Esophagus mucosa (tissue), 1 donor: ENCODE measurements around the gene LIPN. TPM values are rescaled to one million over a fixed set of nuclear protein-coding genes. Genes with fewer than 3 reads are reported as not detected.

Experiments
- total RNA-seq: library from RNA; stranded (reverse); gene quantifications from one replicate; pipeline ENCODE4 v1.2.4, GENCODE V29; 2023
- donor health status: DM: yes; HTN: yes; CAD: no.

The LIPN gene
- total RNA-seq, 1 donor from 2014 or later: 1.4 TPM

Other genes starting within 250 kb of the LIPN start
- 10.0 TPM for gene RNLS, start 176.7 kb upstream of the LIPN start, total RNA-seq
- 0.12 TPM for gene LIPJ, start 173.3 kb upstream of the LIPN start, total RNA-seq
- not detected for gene LIPF, start 95.6 kb upstream of the LIPN start, total RNA-seq
- gene LIPK, start 53.8 kb upstream of the LIPN start, total RNA-seq: 3.3 TPM
- gene LIPM, start 42.7 kb downstream of the LIPN start, total RNA-seq: not detected
- gene ANKRD22, start 91.8 kb downstream of the LIPN start, total RNA-seq: 32.9 TPM
- gene STAMBPL1, start 120.2 kb downstream of the LIPN start, total RNA-seq: 2.5 TPM
- gene ACTA2, start 192.8 kb downstream of the LIPN start, total RNA-seq: 53.0 TPM
- gene FAS, start 230.8 kb downstream of the LIPN start, total RNA-seq: 12.2 TPM